ENCODE results near the gene RNF207. TPM values are rescaled to one million over a fixed set of nuclear protein-coding genes. Genes with fewer than 3 reads are reported as not detected.

Gene RNF207
- polyA plus RNA-seq, 1 donor from 2014 or later = 3.5 TPM

- H3K79me2 ChIP-seq (replicated peaks; ENCODE audit: insufficient read depth, low read length) = no peaks in the 10 kb centered on the region
- H3K9ac ChIP-seq (ENCODE audit: low read length) = no peak overlapping the region
- H3K9me3 ChIP-seq (ENCODE audit: low read length) = no peaks in the 10 kb centered on the region
- H3K27ac ChIP-seq (ENCODE audit: low read length) = no peak overlapping the region
- H3K36me3 ChIP-seq (ENCODE audit: insufficient read depth, low read length) = no peaks in the 10 kb centered on the region
- no peaks in the 10 kb centered on the region for H3K9me2 ChIP-seq (ENCODE audit: insufficient read depth, low read length)
- no peak for TF ChIP-seq EZH2 (IDR thresholded peaks at IDR 0.05; ENCODE audit: borderline replicate concordance, insufficient read depth, low read length, poor library complexity, severe bottlenecking)
- no peak for TF ChIP-seq SMC3 (conservative IDR thresholded peaks at IDR 0.05; ENCODE audit: poor library complexity)
- TF ChIP-seq REST (IDR thresholded peaks at IDR 0.05; ENCODE audit: borderline replicate concordance) = no peak
- no peak for TF ChIP-seq CTCF (IDR thresholded peaks at IDR 0.05; ENCODE audit: poor library complexity, severe bottlenecking)
- TF ChIP-seq TAF1 (IDR thresholded peaks at IDR 0.05; ENCODE audit: low read depth) = no peak
- TF ChIP-seq MXI1 (conservative IDR thresholded peaks at IDR 0.05; ENCODE audit: poor library complexity, severe bottlenecking) = no peak
- TF ChIP-seq RAD21 (conservative IDR thresholded peaks at IDR 0.05) = no peak
- no peak for TF ChIP-seq POLR2AphosphoS5 (IDR thresholded peaks at IDR 0.05)
- no peak for TF ChIP-seq EP300 (conservative IDR thresholded peaks at IDR 0.05; ENCODE audit: poor library complexity, severe bottlenecking)
- no peaks in the 10 kb centered on the region for H4K20me1 ChIP-seq (ENCODE audit: insufficient read depth)
- peaks cover 42% of the 10 kb centered on the region for H3K27me3 ChIP-seq (ENCODE audit: insufficient read depth, low read depth, low read length)
- no peak overlapping the region for H2AFZ ChIP-seq (ENCODE audit: low read depth, low read length)
- H3F3A ChIP-seq (ENCODE audit: insufficient read depth, low read length, poor library complexity, severe bottlenecking) = no peaks in the 10 kb centered on the region
- no peak overlapping the region for H3K4me3 ChIP-seq (ENCODE audit: low read length)
- H3K4me2 ChIP-seq (ENCODE audit: low read length) = no peak overlapping the region
These were observed 42.4 kb downstream of the RNF207 start for GRCh38 chr1:6248161-6248776.

GRCh38 chr1:6248932-6249738, 43.2 kb downstream of the RNF207 start:
- Histone ChIP-seq H3K9ac (ENCODE audit: low read length) (no peak overlapping the region), H3K4me3 (ENCODE audit: low read length) (no peak overlapping the region), H3K9me3 (ENCODE audit: low read length) (no peaks in the 10 kb centered on the region), H3F3A (ENCODE audit: insufficient read depth, low read length, poor library complexity, severe bottlenecking) (no peaks in the 10 kb centered on the region), H4K20me1 (ENCODE audit: insufficient read depth) (no peaks in the 10 kb centered on the region), H3K36me3 (ENCODE audit: insufficient read depth, low read length) (peaks cover 6% of the 10 kb centered on the region), H3K27me3 (ENCODE audit: insufficient read depth, low read depth, low read length) (peaks cover 34% of the 10 kb centered on the region), H3K9me2 (ENCODE audit: insufficient read depth, low read length) (no peaks in the 10 kb centered on the region), H3K4me2 (ENCODE audit: low read length) (no peak overlapping the region), H2AFZ (ENCODE audit: low read depth, low read length) (no peak overlapping the region), H3K79me2 (replicated peaks; ENCODE audit: insufficient read depth, low read length) (no peaks in the 10 kb centered on the region), H3K27ac (ENCODE audit: low read length) (no peak overlapping the region)
- TF ChIP-seq POLR2AphosphoS5 (IDR thresholded peaks at IDR 0.05) (no peak), RAD21 (conservative IDR thresholded peaks at IDR 0.05) (no peak), MXI1 (conservative IDR thresholded peaks at IDR 0.05; ENCODE audit: poor library complexity, severe bottlenecking) (no peak), SMC3 (conservative IDR thresholded peaks at IDR 0.05; ENCODE audit: poor library complexity) (no peak), EP300 (conservative IDR thresholded peaks at IDR 0.05; ENCODE audit: poor library complexity, severe bottlenecking) (no peak), TAF1 (IDR thresholded peaks at IDR 0.05; ENCODE audit: low read depth) (no peak), REST (IDR thresholded peaks at IDR 0.05; ENCODE audit: borderline replicate concordance) (no peak), EZH2 (IDR thresholded peaks at IDR 0.05; ENCODE audit: borderline replicate concordance, insufficient read depth, low read length, poor library complexity, severe bottlenecking) (no peak), CTCF (IDR thresholded peaks at IDR 0.05; ENCODE audit: poor library complexity, severe bottlenecking) (no peak)
